Esophagus (tissue), 2 donors: Measurements from ENCODE around the gene CETN2. TPM values are rescaled to one million over a fixed set of nuclear protein-coding genes. Genes with fewer than 3 reads are reported as not detected.
"Not testable (repeated sequence)": the region's sequence is repeated elsewhere in the genome, so short reads cannot be mapped to it uniquely, and the experiment has no call there.

Source experiments
- H3K27ac ChIP-seq, 2 donors: one replicate each; pipeline ENCODE4 v1.5.1; 2013; ENCODE audit warnings: low read depth in 2 of 2, mild to moderate bottlenecking in 2 of 2, inconsistent platforms in 1 of 2, low read length in 1 of 2, moderate library complexity in 1 of 2
- H3K27me3 ChIP-seq, 2 donors: one replicate each; pipeline ENCODE4 v1.6.1; 2013; ENCODE audit warnings: low read length in 2 of 2, control low read depth in 1 of 2, mild to moderate bottlenecking in 1 of 2; ENCODE audit not compliant: insufficient read depth in 2 of 2, control insufficient read depth in 1 of 2
- H3K36me3 ChIP-seq, 2 donors: one replicate each; pipeline ENCODE4 v1.6.1; 2013; ENCODE audit warnings: low read length in 1 of 2; ENCODE audit not compliant: control insufficient read depth in 2 of 2, insufficient read depth in 2 of 2
- H3K4me1 ChIP-seq, 2 donors: one replicate each; pipeline ENCODE4 v1.6.1; 2013; ENCODE audit warnings: low read length in 1 of 2; ENCODE audit not compliant: control insufficient read depth in 2 of 2, insufficient read depth in 2 of 2
- H3K4me3 ChIP-seq, 2 donors: one replicate each; pipeline ENCODE4 v1.5.1; 2013; ENCODE audit warnings: low read length in 2 of 2, mild to moderate bottlenecking in 2 of 2, low read depth in 1 of 2, moderate library complexity in 1 of 2
- H3K9me3 ChIP-seq, 2 donors: one replicate each; pipeline ENCODE4 v1.6.1; 2013; ENCODE audit warnings: mild to moderate bottlenecking in 2 of 2, low read depth in 1 of 2, low read length in 1 of 2, moderate library complexity in 1 of 2; ENCODE audit not compliant: control insufficient read depth in 2 of 2, insufficient read depth in 1 of 2
- WGBS, 2 donors: extraction: QIAGEN DNeasy Blood & Tissue Kit; methylation state at CpG; one replicate each; pipeline ENCODE4 v1.1.7; 2013; 5-methylcytosine and 5-hydroxymethylcytosine counted together
- polyA plus RNA-seq, 2 donors: library from polyadenylated mRNA; stranded (reverse); fragments of 200-250 nt; gene quantifications; one replicate each; pipeline ENCODE4 v1.2.3, GENCODE V29; 2013
- donor health status: healthy with polysubstance abuse.
- donor health status: Bipolar disorder and iron deficiency.

The CETN2 gene
- polyA plus RNA-seq, 2 donors = 33.8 to 34.4 TPM

DNA sequence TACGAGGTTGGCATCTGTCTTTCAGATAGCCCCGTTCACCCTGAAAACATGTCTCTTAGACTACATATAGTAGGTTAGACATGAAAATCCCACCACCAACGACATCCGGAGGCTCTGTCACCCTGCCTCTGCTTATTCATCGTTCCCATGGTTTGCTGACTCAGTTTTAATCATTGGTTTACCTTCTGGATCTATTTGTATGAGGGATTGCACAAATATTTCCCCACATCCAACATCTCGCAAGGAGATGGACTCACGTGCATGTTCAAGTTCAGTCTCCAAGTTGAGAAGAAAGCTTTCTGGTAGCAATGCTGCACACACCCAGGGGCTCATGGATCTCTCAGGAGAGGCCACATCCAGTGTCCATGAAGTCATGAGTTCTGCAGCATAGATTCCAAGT lies 10.8 kb downstream of the CETN2 start:
- WGBS, 2 donors = 80 to 84% methylated on average over 7 of the region's 7 CpGs
- no peaks in the 10 kb centered on the region for H3K36me3 ChIP-seq
- no peaks in the 10 kb centered on the region for H3K27me3 ChIP-seq
- no peak overlapping the region for H3K27ac ChIP-seq
- no peak overlapping the region for H3K4me3 ChIP-seq
- no peaks in the 10 kb centered on the region for H3K9me3 ChIP-seq
- H3K4me1 ChIP-seq = no peaks in the 10 kb centered on the region

DNA sequence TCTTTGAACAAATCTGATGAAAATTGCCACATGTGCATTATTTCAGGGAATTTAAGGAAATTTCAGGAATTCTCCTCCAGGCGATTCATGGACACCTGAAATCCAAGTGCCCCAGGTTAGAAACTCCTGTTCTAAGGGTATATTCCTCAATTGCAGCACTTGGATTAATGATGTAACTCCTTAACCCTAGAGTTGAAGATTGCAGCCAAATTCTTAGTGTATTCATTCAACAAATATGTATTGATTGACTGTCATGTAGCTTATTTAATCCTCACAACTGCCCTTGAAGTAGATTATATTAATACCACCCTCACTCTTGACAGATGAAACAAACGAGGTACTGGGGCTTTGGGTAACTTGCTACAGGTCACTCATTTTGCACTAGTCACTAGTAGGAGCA lies 11.3 kb downstream of the CETN2 start:
- H3K27ac ChIP-seq = no peak overlapping the region
- no peaks in the 10 kb centered on the region for H3K36me3 ChIP-seq
- H3K9me3 ChIP-seq = no peaks in the 10 kb centered on the region
- no peak overlapping the region for H3K4me3 ChIP-seq
- no peaks in the 10 kb centered on the region for H3K4me1 ChIP-seq
- 45 to 69% methylated on average over 2 of the region's 2 CpGs for WGBS, 2 donors
- no peaks in the 10 kb centered on the region for H3K27me3 ChIP-seq

DNA sequence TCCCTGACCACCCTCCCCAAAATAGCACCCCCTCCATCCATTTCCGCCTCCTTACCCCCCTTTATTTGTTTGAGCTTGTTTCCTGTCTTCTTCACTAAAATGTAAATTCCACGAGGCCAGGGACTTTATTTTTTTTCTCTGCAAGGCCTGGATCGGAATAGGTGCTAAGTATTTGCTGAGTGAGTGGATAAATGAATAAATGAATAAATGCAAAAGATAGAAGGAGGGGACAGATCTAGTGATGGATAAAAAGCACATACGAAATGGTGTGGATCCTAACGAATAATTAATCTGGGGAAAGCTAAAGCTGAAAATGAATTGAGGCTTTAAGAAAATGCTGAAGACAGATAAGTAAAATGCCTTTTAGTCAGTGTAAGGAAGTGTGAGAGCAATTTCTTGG lies 12.2 kb downstream of the CETN2 start:
- Histone ChIP-seq H3K27ac (no peak overlapping the region), H3K4me1 (no peaks in the 10 kb centered on the region), H3K4me3 (no peak overlapping the region), H3K36me3 (no peaks in the 10 kb centered on the region), H3K9me3 (no peaks in the 10 kb centered on the region), H3K27me3 (no peaks in the 10 kb centered on the region)
- 63 to 80% methylated on average over 5 of the region's 5 CpGs for WGBS, 2 donors

DNA sequence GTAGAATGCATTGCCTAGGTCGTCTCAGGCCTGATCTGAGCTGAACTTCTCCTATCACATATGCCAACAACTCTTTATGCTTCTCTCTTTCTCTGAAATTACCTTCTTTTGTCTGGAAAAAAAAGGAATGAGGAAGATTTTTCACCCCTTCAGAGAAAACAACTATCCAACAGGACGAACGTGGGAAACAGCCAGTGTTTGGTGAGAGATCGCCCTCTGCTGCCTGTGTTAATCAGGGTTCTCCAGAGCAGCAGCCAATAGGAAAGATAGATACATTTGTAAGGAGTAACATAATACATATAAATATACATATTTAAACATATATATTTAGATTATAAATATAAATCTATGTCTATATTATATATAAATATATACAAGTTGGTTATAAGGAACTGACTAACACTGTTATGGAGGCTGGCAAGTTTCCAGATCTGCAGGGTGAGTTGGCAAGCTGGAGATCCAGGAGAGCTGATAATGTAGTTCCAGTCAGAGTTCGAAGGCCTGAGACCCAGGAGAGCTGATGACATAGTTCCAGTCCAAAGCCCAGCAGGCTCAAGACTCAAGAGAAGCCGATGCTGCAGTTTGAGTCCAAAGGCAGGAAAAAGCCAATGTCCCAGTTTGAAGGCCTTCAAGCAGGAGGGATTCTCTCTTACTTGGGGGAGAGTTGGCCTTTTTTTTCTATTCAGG lies 13.3 kb downstream of the CETN2 start:
- no peaks in the 10 kb centered on the region for H3K36me3 ChIP-seq
- WGBS, 2 donors = 27 to 30% methylated on average over 6 of the region's 6 CpGs
- H3K9me3 ChIP-seq = no peaks in the 10 kb centered on the region
- H3K4me3 ChIP-seq = no peak overlapping the region
- no peaks in the 10 kb centered on the region for H3K4me1 ChIP-seq
- no peak overlapping the region for H3K27ac ChIP-seq
- H3K27me3 ChIP-seq = no peaks in the 10 kb centered on the region

DNA sequence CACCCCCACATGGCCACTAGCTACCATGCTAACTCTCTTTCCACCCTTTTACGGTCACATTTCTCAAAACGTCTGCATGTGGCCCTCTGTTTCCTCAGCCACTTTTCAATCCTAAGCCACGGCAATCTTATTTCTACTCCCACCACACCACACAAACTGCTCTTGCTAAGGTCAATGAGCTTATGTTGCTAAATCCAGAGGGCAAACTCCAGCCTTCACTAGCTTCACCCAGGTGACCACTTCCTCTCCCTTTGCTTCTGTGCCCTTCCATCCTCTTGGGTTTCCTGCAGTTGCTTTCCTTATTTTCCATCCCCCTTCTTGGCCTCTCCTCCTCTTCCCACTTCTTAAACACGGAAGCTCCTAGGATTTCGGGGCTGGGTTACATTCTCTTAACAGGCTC lies 16.5 kb downstream of the CETN2 start:
- H3K4me1 ChIP-seq = no peaks in the 10 kb centered on the region
- 62 to 83% methylated on average over 5 of the region's 5 CpGs for WGBS, 2 donors
- no peak overlapping the region for H3K4me3 ChIP-seq
- H3K9me3 ChIP-seq = no peaks in the 10 kb centered on the region
- peaks cover 0 to 6% of the 10 kb centered on the region in 2 donors for H3K27me3 ChIP-seq
- H3K27ac ChIP-seq = no peak overlapping the region
- no peaks in the 10 kb centered on the region for H3K36me3 ChIP-seq

DNA sequence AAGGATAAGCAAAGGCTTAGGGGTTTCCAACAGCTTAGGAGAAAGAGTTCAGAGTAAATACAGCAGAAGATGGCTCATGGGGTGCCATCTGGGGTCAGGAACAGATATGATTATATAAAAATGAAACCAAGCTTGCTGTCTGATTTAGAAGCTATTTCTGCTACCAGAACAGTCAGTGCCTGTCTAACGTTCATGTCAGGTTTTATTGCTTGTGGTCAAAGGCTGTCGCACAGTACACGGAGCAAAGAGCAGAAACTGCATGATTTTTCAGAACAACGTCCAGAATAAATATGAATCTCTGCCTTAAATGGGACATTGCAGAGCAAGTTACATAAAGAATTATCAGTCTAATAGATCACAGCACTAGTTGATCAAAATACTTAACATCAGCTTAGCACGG lies 17.4 kb downstream of the CETN2 start:
- Histone ChIP-seq H3K9me3 (no peaks in the 10 kb centered on the region), H3K4me3 (no peak overlapping the region), H3K27me3 (peaks cover 0 to 6% of the 10 kb centered on the region in 2 donors), H3K4me1 (no peaks in the 10 kb centered on the region), H3K36me3 (no peaks in the 10 kb centered on the region), H3K27ac (no peak overlapping the region)
- 52 to 53% methylated on average over 5 of the region's 5 CpGs for WGBS, 2 donors

DNA sequence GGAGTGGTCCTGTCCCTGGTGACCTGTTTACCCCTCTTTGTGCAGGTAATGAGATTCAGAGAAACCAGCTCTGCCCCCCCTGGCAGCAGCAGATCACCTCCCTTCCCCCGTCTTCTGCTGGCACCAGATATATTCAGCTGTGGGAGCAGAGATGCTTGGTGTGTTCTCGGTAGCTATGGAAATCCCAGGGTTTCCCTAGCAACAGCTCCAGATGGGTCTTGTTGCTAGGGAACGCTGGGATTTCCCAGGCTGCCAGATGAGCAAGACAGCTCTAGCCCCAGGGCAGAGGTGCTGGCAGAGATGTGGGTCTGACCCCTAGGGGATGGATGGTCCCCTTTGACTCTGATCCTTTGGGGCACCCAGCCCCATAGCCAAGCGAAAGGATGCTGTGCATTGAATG lies 20.2 kb downstream of the CETN2 start:
- 46 to 48% methylated on average over 4 of the region's 4 CpGs for WGBS, 2 donors
- Histone ChIP-seq H3K9me3 (no peaks in the 10 kb centered on the region), H3K4me1 (no peaks in the 10 kb centered on the region), H3K36me3 (no peaks in the 10 kb centered on the region), H3K27ac (no peak overlapping the region), H3K27me3 (peaks cover 0 to 6% of the 10 kb centered on the region in 2 donors), H3K4me3 (no peak overlapping the region)

DNA sequence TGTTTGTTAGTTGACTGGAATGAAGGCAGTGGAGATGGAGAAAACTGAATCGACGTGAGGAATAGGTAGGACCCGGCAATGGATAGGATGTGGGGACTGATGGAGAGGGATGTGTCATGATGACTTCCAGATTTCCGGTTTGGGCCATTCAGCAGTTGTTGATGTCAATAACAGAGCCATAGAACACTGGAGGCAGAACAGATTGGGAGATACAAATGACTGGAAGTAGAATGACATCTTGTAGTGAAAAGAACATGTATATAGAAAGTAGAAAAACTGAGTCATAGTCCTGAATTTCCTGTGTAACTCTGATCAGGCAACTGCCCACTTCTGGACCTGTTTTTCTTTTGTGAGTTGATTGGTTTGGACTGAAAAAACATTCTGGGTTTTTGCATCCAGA lies 24.5 kb downstream of the CETN2 start:
- Histone ChIP-seq H3K4me3 (no peak overlapping the region), H3K27ac (no peak overlapping the region), H3K36me3 (no peaks in the 10 kb centered on the region), H3K27me3 (peaks cover 0 to 6% of the 10 kb centered on the region in 2 donors), H3K9me3 (no peaks in the 10 kb centered on the region), H3K4me1 (no peaks in the 10 kb centered on the region)
- WGBS, 2 donors = 84 to 90% methylated on average over 4 of the region's 4 CpGs

DNA sequence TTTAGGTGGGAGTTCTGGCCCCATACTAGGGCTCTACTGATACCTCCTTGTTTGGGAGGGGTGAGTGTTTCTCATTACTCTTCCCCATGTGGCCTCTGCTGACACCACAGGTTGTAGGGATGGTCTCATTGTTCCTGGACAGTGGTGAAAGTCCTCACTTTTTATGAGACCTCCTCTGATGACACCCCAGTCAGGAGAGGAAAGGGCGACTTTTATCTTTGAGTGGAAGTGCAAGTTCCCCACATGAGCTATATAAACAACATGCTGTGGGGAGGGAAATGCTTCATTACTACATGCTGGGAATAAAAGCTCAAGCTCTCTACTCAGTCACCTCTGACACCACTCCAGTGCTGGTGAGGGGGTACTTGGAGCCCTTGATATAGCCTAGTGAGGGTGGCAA lies 31.6 kb downstream of the CETN2 start:
- H3K36me3 ChIP-seq = no peaks in the 10 kb centered on the region
- H3K27me3 ChIP-seq = no peaks in the 10 kb centered on the region
- H3K27ac ChIP-seq = no peak overlapping the region
- WGBS, 2 donors = 43 to 80% methylated on average over 1 of the region's 1 CpG
- H3K4me1 ChIP-seq = no peaks in the 10 kb centered on the region
- no peaks in the 10 kb centered on the region for H3K9me3 ChIP-seq
- H3K4me3 ChIP-seq = no peak overlapping the region

DNA sequence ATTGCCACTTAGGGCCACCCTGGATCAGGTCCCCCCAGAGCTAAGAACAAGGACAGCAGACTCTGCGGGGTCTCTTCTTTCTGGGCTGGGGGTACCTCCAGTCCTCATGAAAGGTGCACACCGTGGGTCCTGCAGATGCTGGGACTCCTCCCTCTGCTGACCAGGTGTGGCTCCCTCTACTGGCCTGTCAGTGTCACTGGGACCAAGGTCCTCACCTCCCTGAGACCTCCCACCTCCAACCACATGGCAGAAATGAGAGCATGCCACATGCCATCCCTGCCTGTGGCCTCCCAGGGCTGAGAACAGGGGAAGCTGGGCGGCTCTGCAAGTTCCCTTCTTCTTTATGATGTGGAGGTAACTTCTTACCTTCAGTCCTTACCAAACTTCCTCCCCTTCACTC lies 43.5 kb downstream of the CETN2 start:
- not testable (repeated sequence) for H3K36me3 ChIP-seq, H3K27me3 ChIP-seq, H3K4me3 ChIP-seq, H3K27ac ChIP-seq, H3K9me3 ChIP-seq, H3K4me1 ChIP-seq
- no CpG with 5 or more reads among the region's 3 CpGs for WGBS, 2 donors
